Measurements from ENCODE around the gene GPR15.

GPR15 gene

DNA sequence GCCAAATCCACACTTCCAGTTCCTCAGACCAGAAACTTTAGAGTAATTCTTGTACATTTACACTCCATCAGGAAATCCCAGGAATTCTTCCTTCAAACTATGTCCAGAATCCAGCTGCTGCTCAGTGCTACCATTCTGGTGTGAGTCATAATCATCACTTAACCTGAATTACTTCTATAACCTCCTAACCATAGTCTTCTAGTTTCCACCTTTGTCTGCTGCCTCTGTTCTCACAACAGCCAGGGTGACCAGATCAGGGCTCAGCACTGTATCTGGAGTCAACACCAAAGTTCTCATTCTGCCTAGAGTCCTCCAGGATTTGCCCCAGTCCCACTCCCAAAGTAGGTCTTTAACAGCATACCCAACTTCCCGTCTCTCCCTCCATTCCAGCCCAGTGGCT lies 12.4 kb upstream of the GPR15 start:
- no peak for ATAC-seq
- no peak for TF ChIP-seq RARB (CRISPR knock-in tag; IDR thresholded peaks at IDR 0.05)
- no peak for TF ChIP-seq ZFP30 (CRISPR knock-in tag; IDR thresholded peaks at IDR 0.05)
- no peak for TF ChIP-seq PPARA (CRISPR knock-in tag; IDR thresholded peaks at IDR 0.05; ENCODE audit: borderline replicate concordance)
- TF ChIP-seq, protein P1, sequence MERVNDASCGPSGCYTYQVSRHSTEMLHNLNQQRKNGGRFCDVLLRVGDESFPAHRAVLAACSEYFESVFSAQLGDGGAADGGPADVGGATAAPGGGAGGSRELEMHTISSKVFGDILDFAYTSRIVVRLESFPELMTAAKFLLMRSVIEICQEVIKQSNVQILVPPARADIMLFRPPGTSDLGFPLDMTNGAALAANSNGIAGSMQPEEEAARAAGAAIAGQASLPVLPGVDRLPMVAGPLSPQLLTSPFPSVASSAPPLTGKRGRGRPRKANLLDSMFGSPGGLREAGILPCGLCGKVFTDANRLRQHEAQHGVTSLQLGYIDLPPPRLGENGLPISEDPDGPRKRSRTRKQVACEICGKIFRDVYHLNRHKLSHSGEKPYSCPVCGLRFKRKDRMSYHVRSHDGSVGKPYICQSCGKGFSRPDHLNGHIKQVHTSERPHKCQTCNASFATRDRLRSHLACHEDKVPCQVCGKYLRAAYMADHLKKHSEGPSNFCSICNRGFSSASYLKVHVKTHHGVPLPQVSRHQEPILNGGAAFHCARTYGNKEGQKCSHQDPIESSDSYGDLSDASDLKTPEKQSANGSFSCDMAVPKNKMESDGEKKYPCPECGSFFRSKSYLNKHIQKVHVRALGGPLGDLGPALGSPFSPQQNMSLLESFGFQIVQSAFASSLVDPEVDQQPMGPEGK (CRISPR knock-in tag; IDR thresholded peaks at IDR 0.05; ENCODE audit: borderline replicate concordance) = no peak
- TF ChIP-seq TOX (CRISPR knock-in tag; IDR thresholded peaks at IDR 0.05; ENCODE audit: borderline replicate concordance) = no peak
- no peak for TF ChIP-seq ZNF8 (CRISPR knock-in tag; IDR thresholded peaks at IDR 0.05)
- TF ChIP-seq ZNF70 (CRISPR knock-in tag; IDR thresholded peaks at IDR 0.05) = no peak
- TF ChIP-seq TCF4 (CRISPR knock-in tag; IDR thresholded peaks at IDR 0.05; ENCODE audit: borderline replicate concordance) = no peak
- TF ChIP-seq ESRRG (CRISPR knock-in tag; IDR thresholded peaks at IDR 0.05) = no peak
- no peak for TF ChIP-seq CSDC2 (CRISPR knock-in tag; IDR thresholded peaks at IDR 0.05)
- TF ChIP-seq ZC3H10 (CRISPR knock-in tag; IDR thresholded peaks at IDR 0.05) = no peak
- no peak for TF ChIP-seq ZFP3 (CRISPR knock-in tag; IDR thresholded peaks at IDR 0.05)
- no peak for TF ChIP-seq CREB5 (CRISPR knock-in tag; IDR thresholded peaks at IDR 0.05; ENCODE audit: low read depth)
- no peak for TF ChIP-seq POU6F1 (CRISPR knock-in tag; IDR thresholded peaks at IDR 0.05; ENCODE audit: borderline replicate concordance, low read depth)
- TF ChIP-seq ISL1 (CRISPR knock-in tag; IDR thresholded peaks at IDR 0.05) = no peak
- no peak for TF ChIP-seq ZNF565 (CRISPR knock-in tag; conservative IDR thresholded peaks at IDR 0.05; ENCODE audit: low read depth)
- TF ChIP-seq BACH2 (CRISPR knock-in tag; IDR thresholded peaks at IDR 0.05; ENCODE audit: borderline replicate concordance) = no peak

DNA sequence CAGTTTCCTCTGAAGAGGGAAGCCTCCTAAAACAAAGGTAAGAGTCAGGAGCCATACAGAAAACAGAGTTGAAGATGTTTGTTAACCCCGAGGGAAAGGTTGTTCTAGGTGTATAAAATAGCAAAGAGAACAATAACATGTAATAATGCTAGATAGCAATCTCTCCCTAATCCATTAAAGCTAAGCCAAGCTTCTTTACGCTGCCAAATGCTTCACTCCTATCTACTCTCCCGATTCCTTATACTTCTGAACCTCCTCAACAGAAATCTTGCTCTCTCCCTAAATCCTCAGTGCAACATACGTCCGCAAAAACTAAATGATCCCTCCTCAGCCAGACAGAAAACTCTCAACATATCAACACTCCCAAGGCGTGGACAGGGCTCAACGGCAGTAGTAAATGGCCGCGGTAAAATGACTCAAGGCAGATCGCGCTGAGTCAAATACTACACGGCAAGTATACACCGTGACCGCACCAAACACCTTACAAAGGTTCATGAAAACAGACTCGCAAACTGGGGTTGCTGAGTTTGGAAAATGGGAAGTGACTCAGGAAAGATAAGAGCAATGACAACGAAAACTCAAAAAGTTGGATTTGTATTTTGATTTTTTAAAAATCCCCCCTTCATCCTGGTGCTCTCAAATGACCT lies 9.8 kb upstream of the GPR15 start:
- peak; percentile 76 for ATAC-seq
- TF ChIP-seq, protein P2, sequence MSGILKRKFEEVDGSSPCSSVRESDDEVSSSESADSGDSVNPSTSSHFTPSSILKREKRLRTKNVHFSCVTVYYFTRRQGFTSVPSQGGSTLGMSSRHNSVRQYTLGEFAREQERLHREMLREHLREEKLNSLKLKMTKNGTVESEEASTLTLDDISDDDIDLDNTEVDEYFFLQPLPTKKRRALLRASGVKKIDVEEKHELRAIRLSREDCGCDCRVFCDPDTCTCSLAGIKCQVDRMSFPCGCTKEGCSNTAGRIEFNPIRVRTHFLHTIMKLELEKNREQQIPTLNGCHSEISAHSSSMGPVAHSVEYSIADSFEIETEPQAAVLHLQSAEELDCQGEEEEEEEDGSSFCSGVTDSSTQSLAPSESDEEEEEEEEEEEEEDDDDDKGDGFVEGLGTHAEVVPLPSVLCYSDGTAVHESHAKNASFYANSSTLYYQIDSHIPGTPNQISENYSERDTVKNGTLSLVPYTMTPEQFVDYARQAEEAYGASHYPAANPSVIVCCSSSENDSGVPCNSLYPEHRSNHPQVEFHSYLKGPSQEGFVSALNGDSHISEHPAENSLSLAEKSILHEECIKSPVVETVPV (CRISPR knock-in tag; IDR thresholded peaks at IDR 0.05) = no peak
- TF ChIP-seq OSR1 (CRISPR knock-in tag; IDR thresholded peaks at IDR 0.05) (no peak), ESRRG (CRISPR knock-in tag; IDR thresholded peaks at IDR 0.05) (no peak), PPARA (CRISPR knock-in tag; IDR thresholded peaks at IDR 0.05; ENCODE audit: borderline replicate concordance) (no peak), ZFP30 (CRISPR knock-in tag; IDR thresholded peaks at IDR 0.05) (no peak), ZC3H10 (CRISPR knock-in tag; IDR thresholded peaks at IDR 0.05) (no peak), ISL1 (CRISPR knock-in tag; IDR thresholded peaks at IDR 0.05) (no peak), ZNF70 (CRISPR knock-in tag; IDR thresholded peaks at IDR 0.05) (no peak)

GRCh38 chr3:98522544-98523281 lies 9.1 kb upstream of the GPR15 start, which contains the start of gene CLDND1:
Gene CLDND1 (minus strand): TSS chr3:98522902. CDS start chr3:98521424, 1,478 bp downstream.
- TF ChIP-seq ZC3H10 (CRISPR knock-in tag; IDR thresholded peaks at IDR 0.05) (peak; percentile 28; the same call in 1 of the 2 replicates), ZFP3 (CRISPR knock-in tag; IDR thresholded peaks at IDR 0.05) (peak; percentile 92), ESRRG (CRISPR knock-in tag; IDR thresholded peaks at IDR 0.05) (0 out of 2 replicates have a peak, but pooled peaks have one; percentile 27), OSR1 (CRISPR knock-in tag; IDR thresholded peaks at IDR 0.05) (no peak), CREB5 (CRISPR knock-in tag; IDR thresholded peaks at IDR 0.05; ENCODE audit: low read depth) (no peak)
- peak; percentile 99 for ATAC-seq
